SHP77 (cell line): Measurements from ENCODE around the gene LCE1F.

Experiments
- DNase-seq, 2 experiments: peaks; one replicate each; lab custom pipeline; 2025; lab: John Stamatoyannopoulos, UW

Gene LCE1F

GRCh38 chr1:152776361-152776760, 1.4 kb downstream of the LCE1F start:
- no peak for DNase-seq

- DNase-seq = peak in 1 of 2 experiments; percentile 33
Measured at GRCh38 chr1:152777510-152778137, 2.7 kb downstream of the LCE1F start.

GRCh38 chr1:152783095-152783494, 8.2 kb downstream of the LCE1F start:
- no peak for DNase-seq

- DNase-seq = no peak
Measured at GRCh38 chr1:152786077-152786476, 11.1 kb downstream of the LCE1F start, which contains the start of gene LCE1E. Gene LCE1E (plus strand): TSS chr1:152786257. CDS start chr1:152787300, 1,043 bp downstream.

DNA sequence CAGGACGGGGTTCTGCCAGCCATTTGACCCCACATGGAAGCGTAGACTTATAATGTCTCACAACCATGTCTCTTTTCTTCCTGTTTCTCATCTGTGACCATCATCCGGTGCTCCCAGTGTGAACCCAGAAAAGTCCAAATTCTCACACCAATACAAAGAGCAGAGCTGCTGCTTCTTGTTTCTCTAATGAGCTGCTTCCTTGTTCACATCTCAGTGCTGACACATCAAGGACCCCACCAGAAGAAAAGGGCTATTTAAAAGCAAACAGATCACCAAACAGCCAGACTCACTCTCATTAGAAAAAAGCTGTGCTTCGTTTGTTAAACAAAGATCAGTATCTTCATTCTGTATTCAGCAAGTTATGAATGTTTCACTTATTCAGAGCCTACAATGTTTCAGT, 20.7 kb downstream of the LCE1F start:
- no peak for DNase-seq

- DNase-seq = no peak
Measured at GRCh38 chr1:152796421-152796820, 21.5 kb downstream of the LCE1F start, which contains the start of gene LCE1D. Gene LCE1D (plus strand): TSS chr1:152796721. CDS start chr1:152797795, 1,074 bp downstream.

GRCh38 chr1:152801333-152801732, 26.4 kb downstream of the LCE1F start:
- DNase-seq = no peak

GRCh38 chr1:152806576-152806975, 31.6 kb downstream of the LCE1F start, which contains the start of gene LCE1C:
Gene LCE1C (minus strand): TSS chr1:152806651. CDS start chr1:152805478, 1,173 bp downstream.
- DNase-seq = no peak

- no peak for DNase-seq
Measured at GRCh38 chr1:152811050-152811449, 36.1 kb downstream of the LCE1F start.

DNA sequence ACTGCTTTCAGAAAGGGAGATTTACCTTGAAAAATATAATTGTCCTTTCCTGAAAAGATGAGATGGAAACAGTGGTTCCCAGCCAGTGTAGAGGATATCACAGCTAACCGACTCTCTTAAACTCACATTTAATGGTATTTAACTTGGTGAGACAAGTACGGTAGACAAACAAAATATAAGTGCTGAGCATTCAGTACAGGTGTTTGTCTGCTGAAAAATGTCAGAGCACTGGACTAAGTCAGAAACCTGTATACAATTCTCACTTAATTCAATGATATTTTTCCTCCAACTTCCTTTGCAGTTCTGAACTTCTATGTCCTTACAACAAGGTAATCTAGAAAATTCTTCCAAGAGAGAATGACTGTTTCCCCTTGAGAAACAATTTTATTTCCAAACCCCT, 36.7 kb downstream of the LCE1F start, which contains the start of gene LCE1B:
Gene LCE1B, plus strand, starts transcription at position 301 of the 400 bp plus-strand sequence. CDS start 476 bp downstream, outside the sequence.
- DNase-seq = no peak

- DNase-seq = no peak
Measured at GRCh38 chr1:152817309-152817708, 42.4 kb downstream of the LCE1F start.

DNA sequence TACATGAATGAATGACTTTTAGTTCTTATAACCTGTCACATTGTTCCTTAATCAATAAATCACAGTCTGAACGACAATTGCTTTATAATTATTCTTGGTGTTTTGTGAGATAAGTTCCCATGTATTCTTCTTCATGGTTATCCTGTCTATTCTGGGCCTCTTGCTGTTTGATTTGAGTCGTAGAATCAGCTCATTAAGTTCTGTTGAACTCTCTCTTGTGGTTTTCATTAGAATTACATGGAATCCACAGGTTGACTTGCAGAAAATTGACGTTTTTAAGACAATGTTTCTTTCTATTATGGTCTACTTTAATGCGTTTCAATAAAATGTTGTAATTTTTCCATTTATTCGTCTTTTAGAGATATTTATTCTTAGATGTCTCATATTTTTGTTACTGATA, 48.4 kb downstream of the LCE1F start:
- no peak for DNase-seq

GRCh38 chr1:152824964-152825363, 50.0 kb downstream of the LCE1F start:
- DNase-seq = no peak
